PFSK-1 (cell line): ENCODE results near the gene WIPI1.

Source experiments
- FOXP2 ChIP-seq: optimal IDR thresholded peaks from 2 replicates; pipeline ENCODE3; 2011; ENCODE audit warnings: borderline replicate concordance, control low read depth, inconsistent platforms; ENCODE audit not compliant: insufficient read depth; ENCODE audit errors: extremely low read length, extremely low read depth
- POLR2AphosphoS5 ChIP-seq: IDR thresholded peaks from 2 replicates; pipeline ENCODE4 v1.6.1; 2012; ENCODE audit warnings: low read depth, mild to moderate bottlenecking, control low read depth, low read length, moderate library complexity
- REST ChIP-seq, 2 experiments: IDR thresholded peaks; 2 replicates each; pipeline versions ENCODE4 v1.6.1 to v1.8.0; 2011 to 2012; ENCODE audit warnings: low read depth in 2 of 2, low read length in 2 of 2, control low read depth in 1 of 2, inconsistent platforms in 1 of 2, mild to moderate bottlenecking in 1 of 2, moderate library complexity in 1 of 2; ENCODE audit not compliant: insufficient read depth in 1 of 2
- SIN3A ChIP-seq: IDR thresholded peaks from 2 replicates; pipeline ENCODE4 v1.6.1; 2012; ENCODE audit warnings: mild to moderate bottlenecking, low read length, moderate library complexity, borderline replicate concordance; ENCODE audit not compliant: insufficient read depth
- TAF1 ChIP-seq: IDR thresholded peaks from 2 replicates; pipeline ENCODE4 v1.6.1; 2012; ENCODE audit warnings: low read length, control low read depth, borderline replicate concordance; ENCODE audit not compliant: insufficient read depth

- no peak for TF ChIP-seq TAF1
- no peak for TF ChIP-seq POLR2AphosphoS5
- TF ChIP-seq REST (IDR thresholded peaks at IDR 0.05; ENCODE audit: insufficient read depth in 1 of 2, low read depth in 2 of 2, low read length in 2 of 2), result no peak
- no peak for TF ChIP-seq SIN3A
- no peak for TF ChIP-seq FOXP2
Observed at GRCh38 chr17:68433911-68434508, 23.3 kb downstream of the WIPI1 start.
